Breast epithelium (tissue), 3 donors: ENCODE data around the gene CFAP65.

Experiments used
- POLR2A ChIP-seq: fragments of 450-650 bp; IDR thresholded peaks from one replicate; pipeline ENCODE4 v1.6.1; 2016; ENCODE audit warnings: antibody characterized with exemption, mild to moderate bottlenecking, moderate library complexity
- POLR2AphosphoS5 ChIP-seq, 3 donors: sonication (generic); formaldehyde crosslinking; IDR thresholded peaks; one replicate each; pipeline ENCODE4 v1.6.1; 2017; ENCODE audit warnings: antibody characterized with exemption in 3 of 3
- TF ChIP-seq, protein P1 (sequence below), 3 donors: fragments of 450-650 bp; IDR thresholded peaks; one replicate each; pipeline ENCODE4 v1.5.1; 2016 to 2017; ENCODE audit warnings: antibody characterized with exemption in 3 of 3, mild to moderate bottlenecking in 3 of 3, moderate library complexity in 3 of 3

DNA sequence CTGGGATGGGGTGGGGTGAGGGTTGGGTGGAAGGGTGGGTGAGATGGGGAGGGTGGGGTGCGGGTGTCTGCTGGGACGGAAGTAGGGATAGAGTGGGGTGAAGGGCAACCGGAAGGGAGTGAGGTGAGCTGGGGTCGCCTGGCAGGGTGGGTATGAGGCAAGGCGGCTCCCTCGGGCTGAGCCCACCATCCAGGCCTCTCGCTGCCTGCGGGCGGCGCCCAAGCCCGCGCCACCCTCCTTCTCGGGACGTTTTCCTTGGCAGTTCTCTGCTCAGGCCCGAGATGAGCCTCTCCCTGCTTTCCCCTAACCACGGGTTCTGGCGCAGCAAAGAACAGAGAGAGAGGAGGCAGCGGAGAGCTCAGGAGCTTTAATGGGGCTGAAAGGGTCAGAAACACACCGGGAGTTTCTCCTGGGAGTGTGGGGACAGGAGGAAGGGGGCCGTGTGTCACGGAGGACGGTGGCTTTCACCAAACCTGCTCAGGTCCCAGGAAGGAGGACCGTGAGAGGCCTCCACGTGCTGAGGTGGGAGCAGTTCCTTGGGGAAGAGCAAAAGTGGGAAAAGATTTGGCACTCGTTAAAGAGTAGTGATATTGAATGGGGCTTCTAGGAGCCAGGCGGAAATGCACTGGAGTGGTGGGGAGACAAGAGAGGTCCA lies 60.5 kb downstream of the CFAP65 start:
- TF ChIP-seq, protein P1, sequence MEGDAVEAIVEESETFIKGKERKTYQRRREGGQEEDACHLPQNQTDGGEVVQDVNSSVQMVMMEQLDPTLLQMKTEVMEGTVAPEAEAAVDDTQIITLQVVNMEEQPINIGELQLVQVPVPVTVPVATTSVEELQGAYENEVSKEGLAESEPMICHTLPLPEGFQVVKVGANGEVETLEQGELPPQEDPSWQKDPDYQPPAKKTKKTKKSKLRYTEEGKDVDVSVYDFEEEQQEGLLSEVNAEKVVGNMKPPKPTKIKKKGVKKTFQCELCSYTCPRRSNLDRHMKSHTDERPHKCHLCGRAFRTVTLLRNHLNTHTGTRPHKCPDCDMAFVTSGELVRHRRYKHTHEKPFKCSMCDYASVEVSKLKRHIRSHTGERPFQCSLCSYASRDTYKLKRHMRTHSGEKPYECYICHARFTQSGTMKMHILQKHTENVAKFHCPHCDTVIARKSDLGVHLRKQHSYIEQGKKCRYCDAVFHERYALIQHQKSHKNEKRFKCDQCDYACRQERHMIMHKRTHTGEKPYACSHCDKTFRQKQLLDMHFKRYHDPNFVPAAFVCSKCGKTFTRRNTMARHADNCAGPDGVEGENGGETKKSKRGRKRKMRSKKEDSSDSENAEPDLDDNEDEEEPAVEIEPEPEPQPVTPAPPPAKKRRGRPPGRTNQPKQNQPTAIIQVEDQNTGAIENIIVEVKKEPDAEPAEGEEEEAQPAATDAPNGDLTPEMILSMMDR (IDR thresholded peaks at IDR 0.05): no peak
- TF ChIP-seq POLR2AphosphoS5 (IDR thresholded peaks at IDR 0.05): no peak
- TF ChIP-seq POLR2A: no peak
